Stimulated activated CD4-positive, alpha-beta T cell treated with anti-CD3 and anti-CD28 coated beads, Interleukin-4, amount 100 ng/mL, for 1 hour (primary cell): Measurements from ENCODE around the gene PTPN4.
A peak's percentile ranks its signal among the peaks of the same experiment; 100 is the strongest.

Source experiments
- DNase-seq: peaks from one replicate; pipeline ENCODE4 v3.0.0-alpha.2; 2020

Gene PTPN4, protein sequence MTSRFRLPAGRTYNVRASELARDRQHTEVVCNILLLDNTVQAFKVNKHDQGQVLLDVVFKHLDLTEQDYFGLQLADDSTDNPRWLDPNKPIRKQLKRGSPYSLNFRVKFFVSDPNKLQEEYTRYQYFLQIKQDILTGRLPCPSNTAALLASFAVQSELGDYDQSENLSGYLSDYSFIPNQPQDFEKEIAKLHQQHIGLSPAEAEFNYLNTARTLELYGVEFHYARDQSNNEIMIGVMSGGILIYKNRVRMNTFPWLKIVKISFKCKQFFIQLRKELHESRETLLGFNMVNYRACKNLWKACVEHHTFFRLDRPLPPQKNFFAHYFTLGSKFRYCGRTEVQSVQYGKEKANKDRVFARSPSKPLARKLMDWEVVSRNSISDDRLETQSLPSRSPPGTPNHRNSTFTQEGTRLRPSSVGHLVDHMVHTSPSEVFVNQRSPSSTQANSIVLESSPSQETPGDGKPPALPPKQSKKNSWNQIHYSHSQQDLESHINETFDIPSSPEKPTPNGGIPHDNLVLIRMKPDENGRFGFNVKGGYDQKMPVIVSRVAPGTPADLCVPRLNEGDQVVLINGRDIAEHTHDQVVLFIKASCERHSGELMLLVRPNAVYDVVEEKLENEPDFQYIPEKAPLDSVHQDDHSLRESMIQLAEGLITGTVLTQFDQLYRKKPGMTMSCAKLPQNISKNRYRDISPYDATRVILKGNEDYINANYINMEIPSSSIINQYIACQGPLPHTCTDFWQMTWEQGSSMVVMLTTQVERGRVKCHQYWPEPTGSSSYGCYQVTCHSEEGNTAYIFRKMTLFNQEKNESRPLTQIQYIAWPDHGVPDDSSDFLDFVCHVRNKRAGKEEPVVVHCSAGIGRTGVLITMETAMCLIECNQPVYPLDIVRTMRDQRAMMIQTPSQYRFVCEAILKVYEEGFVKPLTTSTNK

GRCh38 chr2:119759451-119760236 is at the start of gene PTPN4:
Gene PTPN4 (plus strand): TSS chr2:119759922. CDS start chr2:119809854, 49,932 bp downstream.
- DNase-seq = peak; percentile 94

GRCh38 chr2:119710281-119710680 is 49.4 kb upstream of the PTPN4 start:
- DNase-seq = no peak

DNA sequence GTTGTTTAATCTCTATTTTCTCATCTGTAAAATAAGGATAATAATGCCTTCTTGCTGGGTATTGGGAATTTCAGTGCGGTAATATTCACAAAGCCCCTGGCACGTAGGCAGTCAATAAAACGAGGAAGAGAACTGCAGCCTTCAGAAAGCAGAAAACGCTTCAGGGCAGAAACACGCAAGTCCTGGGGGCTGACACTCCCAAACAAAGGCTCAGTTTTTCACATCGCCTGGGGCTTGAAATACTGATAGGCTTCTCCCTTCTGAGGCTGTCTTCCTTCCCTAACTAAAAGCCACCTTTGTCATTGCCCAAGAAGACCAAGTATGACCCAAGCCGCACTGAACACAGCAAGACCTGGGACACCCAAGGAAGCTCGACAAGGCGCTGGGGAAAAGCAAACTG is 48.4 kb upstream of the PTPN4 start:
- no peak for DNase-seq

DNA sequence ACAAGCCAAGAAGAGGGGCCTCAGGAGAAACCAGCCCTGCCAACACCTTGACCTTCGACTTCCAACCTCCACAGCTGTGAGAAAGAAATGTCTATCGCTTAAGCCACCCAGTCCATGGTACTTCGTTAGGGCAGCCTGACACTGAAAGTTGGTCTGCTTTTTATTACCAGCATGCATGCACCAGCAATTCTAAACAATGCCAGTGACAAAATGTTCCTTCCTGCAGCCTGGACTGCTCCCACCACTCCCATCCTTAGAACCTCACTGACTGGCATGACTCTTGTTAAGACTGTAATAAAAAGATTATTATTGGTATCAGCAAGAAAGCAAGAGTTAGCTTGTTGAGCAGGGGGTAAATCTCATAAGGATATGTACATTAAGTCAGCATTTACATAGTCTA is 47.2 kb upstream of the PTPN4 start:
- DNase-seq = no peak

DNA sequence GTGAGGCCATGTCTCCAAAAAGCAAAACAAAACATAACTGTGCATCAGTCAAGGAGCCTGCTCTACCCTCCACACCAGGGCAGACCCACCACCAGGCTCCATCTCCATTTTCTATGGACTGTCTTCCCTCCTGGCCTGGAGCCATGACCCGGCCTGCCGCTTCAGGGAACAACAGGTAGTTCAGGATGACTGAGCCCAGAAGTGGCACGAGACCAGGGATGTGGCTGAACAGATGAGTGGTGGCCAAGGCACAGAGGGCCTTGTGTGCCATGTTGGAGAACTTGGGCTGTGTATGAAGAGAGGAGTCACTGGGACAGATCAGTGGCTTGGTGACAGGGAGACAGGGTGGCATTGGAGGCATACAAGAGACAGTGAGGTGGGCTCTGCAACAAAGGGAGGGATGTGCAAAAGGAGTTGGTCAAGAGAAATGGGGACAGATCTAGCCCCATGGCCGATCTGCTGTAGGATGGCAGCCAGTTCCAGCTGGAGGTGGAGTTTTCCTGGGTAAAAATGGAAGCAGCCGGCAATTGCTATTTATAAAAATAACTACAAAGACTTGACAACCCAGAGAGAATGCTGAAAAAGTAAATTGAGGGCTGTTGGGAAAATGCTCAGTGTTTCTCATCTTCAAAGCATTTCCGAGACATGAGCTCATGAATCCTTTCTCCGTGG is 45.8 kb upstream of the PTPN4 start:
- no peak for DNase-seq

DNA sequence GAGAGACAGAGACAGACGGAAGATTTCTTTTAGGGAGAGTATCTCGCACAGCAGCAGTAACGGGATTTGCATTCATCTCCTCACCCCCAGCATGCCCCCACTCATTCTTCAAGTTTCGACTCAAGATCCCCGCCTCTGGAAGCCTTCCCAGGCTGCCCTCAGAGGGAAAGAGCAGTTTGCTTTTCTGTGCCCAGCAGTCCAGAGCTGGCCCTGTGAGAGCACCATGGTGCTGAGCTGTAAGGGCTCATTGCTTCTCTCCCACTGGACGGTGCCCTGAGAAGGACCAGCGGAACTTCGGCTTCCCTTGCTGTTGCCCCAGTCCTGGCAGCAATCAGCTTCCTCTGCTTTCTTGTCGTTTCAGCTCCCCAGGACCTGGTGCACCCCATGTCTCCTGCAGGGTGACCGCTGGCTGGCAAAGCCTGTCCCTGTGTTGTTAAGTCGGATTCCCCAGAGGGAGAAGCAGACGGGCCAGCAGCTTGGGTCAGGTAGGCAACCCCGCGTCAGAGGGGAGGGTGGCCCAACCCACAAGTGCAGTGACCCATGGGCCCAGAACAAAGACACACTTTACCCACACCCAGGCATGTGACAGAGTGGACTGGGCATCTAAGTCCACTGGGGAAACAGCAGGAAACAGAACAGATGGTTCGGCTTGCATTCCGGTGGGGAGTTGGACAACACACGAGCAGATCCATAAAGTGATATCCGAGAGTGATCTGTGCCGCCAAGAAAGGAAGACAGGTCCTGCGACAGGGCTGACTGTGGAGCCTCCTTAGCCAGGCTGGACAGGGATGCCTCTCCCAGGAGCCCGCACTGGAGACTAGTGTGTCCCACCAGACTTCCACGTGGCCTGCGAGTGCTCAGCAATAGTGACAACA is 44.1 kb upstream of the PTPN4 start:
- DNase-seq = no peak

- no peak for DNase-seq
These were observed 43.4 kb upstream of the PTPN4 start for GRCh38 chr2:119716284-119716672.

DNA sequence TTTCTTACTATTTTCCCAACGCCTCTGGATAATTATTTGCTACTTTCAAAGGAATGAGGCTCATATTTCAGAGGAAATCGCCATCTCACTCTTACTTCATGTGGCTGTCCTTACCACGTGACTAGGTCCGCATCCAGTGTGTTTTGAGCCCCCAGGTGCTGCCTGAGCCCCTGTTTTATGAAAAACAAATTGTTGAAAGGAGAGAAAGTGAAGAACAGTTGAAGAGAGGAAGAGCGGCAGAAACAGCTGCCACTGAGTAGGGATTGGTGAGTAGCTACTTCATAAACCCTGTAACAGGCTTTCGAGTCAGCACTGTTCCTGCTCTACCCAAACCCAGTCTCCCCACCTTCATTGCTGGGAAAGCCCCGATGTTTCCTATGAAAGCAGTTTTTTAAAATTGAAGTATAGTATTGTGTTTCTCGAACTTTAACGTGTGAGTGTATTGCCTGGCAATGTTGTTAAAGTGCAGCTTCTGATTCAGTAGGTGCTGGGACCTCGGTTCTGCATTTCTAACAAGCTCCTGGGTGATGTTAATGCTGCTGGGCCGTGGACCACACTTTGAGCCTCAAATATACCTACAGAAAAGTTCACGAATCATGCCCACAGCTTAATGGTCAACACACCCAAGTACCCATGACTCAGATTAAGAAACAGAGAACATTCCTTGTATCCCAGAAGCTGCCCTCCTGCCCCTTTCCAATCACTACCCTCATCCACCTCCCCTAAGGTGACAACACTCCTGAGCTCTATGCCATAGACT is 41.0 kb upstream of the PTPN4 start:
- DNase-seq = no peak

- DNase-seq = no peak
These were observed 40.5 kb upstream of the PTPN4 start for GRCh38 chr2:119719261-119719627.

DNA sequence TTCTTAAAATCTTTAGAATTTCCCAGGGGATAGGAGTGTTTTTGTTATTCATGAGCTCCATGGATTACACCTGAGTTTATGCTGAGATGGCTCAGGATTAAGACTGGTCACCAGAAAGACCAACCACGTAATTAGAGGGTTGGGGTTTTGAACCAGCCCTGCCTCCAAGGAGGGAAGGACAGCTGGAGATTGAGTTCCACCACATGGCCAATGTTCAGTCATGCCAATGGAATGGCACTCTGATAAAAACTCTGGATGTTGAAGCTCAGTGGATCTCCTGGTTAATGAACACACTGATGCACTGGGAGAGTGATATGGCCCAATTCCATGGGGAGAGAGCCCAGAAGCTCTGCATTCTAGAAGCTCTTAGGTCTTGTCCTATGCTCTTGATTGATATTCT is 38.7 kb upstream of the PTPN4 start:
- DNase-seq = no peak

DNA sequence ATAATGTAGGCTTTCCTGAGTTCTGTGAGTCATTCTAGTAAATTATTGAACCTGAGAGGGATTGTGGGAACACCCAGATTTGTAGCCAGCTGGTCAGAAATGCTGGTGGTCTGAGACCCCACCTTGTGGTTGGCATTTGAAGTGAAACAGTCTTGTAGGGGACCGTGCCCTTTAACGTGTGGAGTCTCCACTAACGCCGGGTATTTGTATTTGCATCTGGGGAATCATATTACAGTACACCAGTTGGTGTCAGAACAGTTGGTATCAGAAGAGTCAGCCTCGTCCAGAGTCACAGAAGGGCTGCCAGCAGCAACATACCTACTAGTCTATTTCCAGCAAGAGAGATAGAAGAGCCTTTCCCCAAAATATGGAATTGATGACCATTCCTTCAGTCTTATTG is 38.3 kb upstream of the PTPN4 start:
- DNase-seq = no peak

DNA sequence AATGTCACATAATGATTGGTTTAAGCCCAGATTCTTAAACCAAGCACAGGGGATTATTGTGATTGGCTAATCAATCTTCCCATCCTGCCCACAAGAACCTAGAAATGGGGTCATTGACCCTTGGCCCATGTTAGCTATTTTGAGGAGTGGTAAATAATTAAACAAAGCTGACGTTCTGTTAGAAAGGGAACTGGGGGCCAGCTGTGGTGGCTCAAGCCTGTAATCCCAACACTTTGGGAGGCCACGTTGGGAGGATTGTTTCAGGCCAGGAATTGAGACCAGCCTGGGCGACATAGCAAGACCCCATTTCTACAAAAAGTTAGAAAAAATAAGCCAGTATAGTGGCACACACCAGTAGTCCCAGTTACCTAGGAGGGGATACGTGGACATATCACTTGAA is 37.8 kb upstream of the PTPN4 start:
- DNase-seq = no peak

- no peak for DNase-seq
These were observed 36.5 kb upstream of the PTPN4 start for GRCh38 chr2:119723186-119723585.

DNA sequence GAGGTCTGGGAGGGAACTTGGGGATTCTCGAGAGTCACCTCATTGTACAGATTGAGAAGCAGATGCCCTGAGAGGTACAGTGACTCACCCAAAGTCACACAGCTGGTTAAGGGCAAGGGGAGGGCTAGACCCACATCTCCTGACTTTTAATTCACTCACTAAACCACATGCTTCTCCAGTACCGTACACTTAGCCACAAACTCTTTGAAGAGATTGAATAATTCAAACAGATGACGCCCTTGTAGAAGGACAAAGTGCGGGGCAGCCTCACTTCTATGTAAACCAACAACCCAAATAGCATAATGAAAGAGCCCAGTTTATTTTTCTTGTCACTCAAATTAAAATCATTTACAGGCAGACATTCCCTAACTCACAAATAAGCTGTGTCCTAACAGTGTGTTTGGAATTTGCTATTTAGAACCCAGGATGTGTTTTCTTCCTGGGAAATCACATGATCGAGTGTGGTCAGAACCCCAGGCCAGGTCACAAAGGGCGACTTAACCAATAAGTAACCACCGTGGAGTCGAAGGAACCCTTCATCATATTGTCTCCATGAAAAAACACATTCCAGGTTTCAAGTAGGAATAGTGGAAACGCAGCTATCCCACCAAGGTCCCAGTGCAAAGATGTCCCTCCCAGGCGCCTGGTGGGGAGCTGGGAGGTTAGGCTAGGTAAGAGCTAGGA is 35.8 kb upstream of the PTPN4 start:
- no peak for DNase-seq

- no peak for DNase-seq
These were observed 34.9 kb upstream of the PTPN4 start for GRCh38 chr2:119724656-119725485.

DNA sequence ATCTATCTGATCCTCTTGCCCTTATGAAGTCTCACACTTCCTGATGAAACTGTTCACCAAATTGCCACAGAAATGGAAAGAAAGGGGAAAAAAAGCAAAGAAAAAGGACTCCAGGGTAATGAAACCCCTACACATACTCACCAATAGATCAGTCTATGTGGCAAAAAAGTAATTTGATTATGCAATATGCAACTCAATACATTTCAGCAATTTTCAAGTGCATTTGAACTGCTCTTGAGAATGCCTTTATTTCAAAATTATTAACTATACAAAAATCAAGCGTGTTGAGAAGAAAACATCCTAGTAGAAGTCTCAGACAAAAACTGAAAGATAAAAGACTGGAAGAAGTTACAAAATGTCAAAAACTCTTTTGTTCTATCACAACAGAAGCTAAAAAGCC is 32.2 kb upstream of the PTPN4 start:
- no peak for DNase-seq

GRCh38 chr2:119728421-119728820 is 31.3 kb upstream of the PTPN4 start:
- no peak for DNase-seq

DNA sequence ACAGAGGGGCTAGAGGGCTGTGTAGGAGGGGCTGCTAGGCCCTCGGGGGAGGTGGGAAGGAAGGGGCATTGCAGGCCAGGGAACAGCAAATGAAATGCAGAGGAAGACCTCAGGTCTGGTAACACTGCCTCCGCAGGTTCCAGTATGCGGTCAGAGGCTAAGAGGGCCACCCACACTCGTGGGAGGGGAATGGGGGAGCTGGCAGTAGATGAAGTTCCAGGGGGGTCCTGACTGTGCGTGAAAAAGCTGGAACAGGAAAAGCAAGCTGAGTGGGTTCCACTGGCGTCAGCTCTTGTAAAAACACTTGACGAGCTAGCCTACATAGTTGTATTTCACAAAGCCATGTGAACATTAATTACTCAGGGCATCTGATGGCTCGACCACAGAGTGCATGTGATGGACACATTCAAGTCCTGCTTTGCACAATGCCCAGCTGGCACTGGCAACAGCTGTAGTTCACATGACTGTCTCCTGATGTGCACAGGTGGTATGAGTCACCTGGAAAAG is 29.0 kb upstream of the PTPN4 start:
- no peak for DNase-seq

- DNase-seq = no peak
These were observed 27.7 kb upstream of the PTPN4 start for GRCh38 chr2:119731983-119732382.
